Measurements from ENCODE around the gene HIVEP3.

The HIVEP3 gene

GRCh38 chr1:41734201-41734970 lies 184.3 kb downstream of the HIVEP3 start:
- TF ChIP-seq TCF12 (IDR thresholded peaks at IDR 0.05; ENCODE audit: low read depth) (no peak), REST (IDR thresholded peaks at IDR 0.05; ENCODE audit: low read depth) (no peak), EP300 (IDR thresholded peaks at IDR 0.05; ENCODE audit: borderline replicate concordance) (no peak), YY1 (IDR thresholded peaks at IDR 0.05; ENCODE audit: low read depth) (no peak), ZBTB7A (IDR thresholded peaks at IDR 0.05; ENCODE audit: low read depth) (no peak), TEAD4 (IDR thresholded peaks at IDR 0.05) (no peak), CREB1 (IDR thresholded peaks at IDR 0.05; ENCODE audit: low read depth) (no peak)

- no peak for TF ChIP-seq TAF1 (IDR thresholded peaks at IDR 0.05; ENCODE audit: low read depth)
Measured at GRCh38 chr1:41733725-41734124, 185.0 kb downstream of the HIVEP3 start.

GRCh38 chr1:41733021-41733420 lies 185.7 kb downstream of the HIVEP3 start:
- TF ChIP-seq NFIC (IDR thresholded peaks at IDR 0.05) (no peak), FOXM1 (IDR thresholded peaks at IDR 0.05; ENCODE audit: borderline replicate concordance, low read depth) (no peak), CREB1 (IDR thresholded peaks at IDR 0.05; ENCODE audit: low read depth) (no peak), MAX (IDR thresholded peaks at IDR 0.05) (no peak), EP300 (IDR thresholded peaks at IDR 0.05; ENCODE audit: borderline replicate concordance) (no peak), TAF1 (IDR thresholded peaks at IDR 0.05; ENCODE audit: low read depth) (no peak), YY1 (IDR thresholded peaks at IDR 0.05; ENCODE audit: low read depth) (no peak), RAD21 (IDR thresholded peaks at IDR 0.05; ENCODE audit: low read depth) (no peak), ZBTB7A (IDR thresholded peaks at IDR 0.05; ENCODE audit: low read depth) (no peak), TEAD4 (IDR thresholded peaks at IDR 0.05) (no peak), USF1 (IDR thresholded peaks at IDR 0.05) (no peak)

- TF ChIP-seq CREB1 (IDR thresholded peaks at IDR 0.05; ENCODE audit: low read depth) (no peak), CEBPB (IDR thresholded peaks at IDR 0.05) (no peak), EGR1 (IDR thresholded peaks at IDR 0.05) (no peak), MAX (IDR thresholded peaks at IDR 0.05) (no peak)
Measured at GRCh38 chr1:41731516-41732030, 187.1 kb downstream of the HIVEP3 start.

GRCh38 chr1:41730806-41731205 lies 187.9 kb downstream of the HIVEP3 start:
- TF ChIP-seq FOXM1 (IDR thresholded peaks at IDR 0.05; ENCODE audit: borderline replicate concordance, low read depth) (no peak), REST (IDR thresholded peaks at IDR 0.05; ENCODE audit: low read depth) (no peak), EP300 (IDR thresholded peaks at IDR 0.05; ENCODE audit: borderline replicate concordance) (no peak), TEAD4 (IDR thresholded peaks at IDR 0.05) (no peak), EGR1 (IDR thresholded peaks at IDR 0.05) (no peak), USF1 (IDR thresholded peaks at IDR 0.05) (no peak), MAX (IDR thresholded peaks at IDR 0.05) (no peak), TAF1 (IDR thresholded peaks at IDR 0.05; ENCODE audit: low read depth) (no peak), TCF12 (IDR thresholded peaks at IDR 0.05; ENCODE audit: low read depth) (no peak), NFIC (IDR thresholded peaks at IDR 0.05) (no peak), RAD21 (IDR thresholded peaks at IDR 0.05; ENCODE audit: low read depth) (no peak)

GRCh38 chr1:41728403-41729202 lies 190.1 kb downstream of the HIVEP3 start:
- TF ChIP-seq RAD21 (IDR thresholded peaks at IDR 0.05; ENCODE audit: low read depth) (no peak), REST (IDR thresholded peaks at IDR 0.05; ENCODE audit: low read depth) (no peak), TEAD4 (IDR thresholded peaks at IDR 0.05) (no peak), TAF1 (IDR thresholded peaks at IDR 0.05; ENCODE audit: low read depth) (no peak), EP300 (IDR thresholded peaks at IDR 0.05; ENCODE audit: borderline replicate concordance) (no peak), NFIC (IDR thresholded peaks at IDR 0.05) (no peak), EGR1 (IDR thresholded peaks at IDR 0.05) (no peak), CREB1 (IDR thresholded peaks at IDR 0.05; ENCODE audit: low read depth) (no peak), MAX (IDR thresholded peaks at IDR 0.05) (no peak), CEBPB (IDR thresholded peaks at IDR 0.05) (no peak), FOXM1 (IDR thresholded peaks at IDR 0.05; ENCODE audit: borderline replicate concordance, low read depth) (no peak), ZBTB7A (IDR thresholded peaks at IDR 0.05; ENCODE audit: low read depth) (no peak), YY1 (IDR thresholded peaks at IDR 0.05; ENCODE audit: low read depth) (no peak), TCF12 (IDR thresholded peaks at IDR 0.05; ENCODE audit: low read depth) (no peak), USF1 (IDR thresholded peaks at IDR 0.05) (no peak)
